GM12801 (cell line): ENCODE results near the gene METRN.

Source experiments
- CTCF ChIP-seq: IDR thresholded peaks from one replicate; pipeline ENCODE4 v1.5.1; 2011; ENCODE audit warnings: control low read depth; ENCODE audit not compliant: insufficient read length; ENCODE audit errors: extremely low read depth

Gene METRN

DNA sequence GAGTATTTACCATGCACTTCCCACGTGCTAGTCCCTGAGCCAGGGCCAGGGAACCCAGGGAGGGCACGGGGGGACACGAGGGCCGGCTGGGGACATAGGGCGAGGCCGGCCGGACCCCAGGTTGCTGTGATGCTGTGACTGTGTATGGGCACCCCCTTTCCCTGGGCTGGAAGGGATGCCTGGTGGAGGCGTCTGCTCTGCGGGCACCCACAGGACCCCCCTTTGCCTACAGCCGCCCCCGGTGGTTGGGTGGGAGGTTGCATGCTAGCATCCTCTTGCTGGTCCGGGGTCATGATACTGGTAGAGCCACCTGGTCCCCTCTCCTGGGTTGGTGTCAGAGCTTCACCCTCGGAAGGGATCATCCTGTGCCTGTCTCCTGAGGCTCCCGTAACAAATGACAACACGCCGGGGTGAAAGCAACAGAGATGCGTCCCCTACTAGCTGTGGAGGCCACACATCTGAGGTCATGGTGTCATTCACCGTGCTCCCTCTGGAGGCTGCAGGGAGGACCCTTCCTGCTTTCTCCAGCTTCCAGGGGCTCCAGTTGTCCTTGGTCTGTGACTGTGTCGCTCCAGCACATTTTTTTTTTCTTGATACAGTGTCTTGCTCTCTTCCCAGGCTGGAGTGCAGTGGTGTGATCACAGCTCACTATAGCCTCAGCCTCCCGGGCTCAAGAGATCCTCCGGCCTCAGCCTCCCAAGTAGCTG, 29.0 kb downstream of the METRN start:
- no peak for TF ChIP-seq CTCF

DNA sequence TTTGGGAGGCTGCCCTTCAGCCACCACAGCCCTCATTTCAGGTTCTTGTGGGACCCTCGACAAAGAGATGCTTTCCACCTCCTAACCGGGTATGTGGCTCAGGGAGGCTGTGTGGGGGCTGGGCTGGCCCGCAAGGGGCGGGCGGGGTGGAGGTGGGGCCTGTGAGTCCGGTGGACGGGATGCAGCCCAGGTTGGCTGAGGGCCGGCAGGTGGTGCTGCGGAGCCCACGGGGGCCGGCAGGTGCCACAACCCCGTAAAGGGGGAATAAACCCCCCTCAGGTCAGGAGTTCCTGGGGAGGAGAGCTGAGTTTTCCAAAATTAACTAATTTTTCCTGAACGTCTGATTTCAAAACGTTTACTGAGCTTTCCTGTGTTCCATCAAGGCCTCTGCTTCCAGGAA, 30.8 kb downstream of the METRN start:
- TF ChIP-seq CTCF = no peak

GRCh38 chr16:746637-747036, 31.7 kb downstream of the METRN start:
- no peak for TF ChIP-seq CTCF

DNA sequence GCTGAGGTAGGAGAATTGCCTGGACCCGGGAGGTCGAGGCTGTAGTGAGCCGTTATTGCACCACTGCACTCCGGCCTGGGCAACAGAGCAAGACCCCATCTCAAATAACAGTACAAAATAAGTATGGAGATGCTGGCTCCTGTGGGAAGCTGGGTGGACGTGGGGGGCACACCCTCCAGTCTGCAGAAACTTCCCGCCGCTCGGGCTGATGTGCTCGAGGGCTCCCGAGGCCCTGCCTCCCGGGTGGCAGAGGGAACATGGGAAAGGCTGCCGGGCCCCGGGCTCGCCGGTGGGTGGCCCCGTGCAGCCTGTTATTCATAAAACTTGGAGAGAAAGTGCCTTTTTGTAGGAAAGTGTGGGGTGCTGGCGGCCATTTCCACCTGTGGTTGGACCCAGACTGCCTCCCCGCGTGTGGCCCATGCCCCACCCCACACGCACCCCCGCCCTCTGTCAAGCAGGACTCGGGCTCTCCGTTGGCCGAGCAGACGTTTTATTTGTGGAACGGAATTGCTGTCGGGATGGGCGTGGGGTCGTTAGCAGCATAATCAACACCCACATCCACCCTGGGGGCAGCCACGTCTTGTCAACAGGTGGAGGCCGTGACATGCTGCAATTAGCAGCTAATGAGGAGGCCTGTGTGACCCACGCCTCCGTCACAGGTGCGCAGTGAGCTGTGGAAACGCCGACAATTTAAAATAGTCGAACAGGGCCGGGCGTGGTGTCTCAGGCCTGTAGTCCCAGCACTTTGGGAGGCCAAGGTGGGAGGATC, 33.2 kb downstream of the METRN start:
- no peak for TF ChIP-seq CTCF

- no peak for TF ChIP-seq CTCF
Measured at GRCh38 chr16:749010-749409, 34.1 kb downstream of the METRN start.

DNA sequence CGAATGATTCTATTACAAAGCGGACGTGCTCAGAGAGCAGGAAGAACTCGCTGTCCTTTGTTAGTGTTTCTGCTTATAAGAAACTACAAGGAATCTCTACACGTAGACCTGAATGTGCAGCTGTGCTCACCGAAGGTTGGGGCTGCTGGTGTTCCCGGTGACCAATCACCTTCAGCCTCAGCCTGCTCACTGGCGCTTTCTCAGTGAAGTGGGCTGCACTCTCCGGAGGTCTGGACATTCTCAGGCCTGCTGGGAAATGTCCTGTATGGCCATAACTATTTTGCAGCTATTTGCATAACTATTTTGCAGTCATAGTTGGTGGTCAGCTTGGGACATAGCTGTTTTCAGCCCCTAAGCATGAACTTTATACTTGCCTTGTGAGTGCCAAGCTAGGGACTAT, 35.6 kb downstream of the METRN start:
- no peak for TF ChIP-seq CTCF

DNA sequence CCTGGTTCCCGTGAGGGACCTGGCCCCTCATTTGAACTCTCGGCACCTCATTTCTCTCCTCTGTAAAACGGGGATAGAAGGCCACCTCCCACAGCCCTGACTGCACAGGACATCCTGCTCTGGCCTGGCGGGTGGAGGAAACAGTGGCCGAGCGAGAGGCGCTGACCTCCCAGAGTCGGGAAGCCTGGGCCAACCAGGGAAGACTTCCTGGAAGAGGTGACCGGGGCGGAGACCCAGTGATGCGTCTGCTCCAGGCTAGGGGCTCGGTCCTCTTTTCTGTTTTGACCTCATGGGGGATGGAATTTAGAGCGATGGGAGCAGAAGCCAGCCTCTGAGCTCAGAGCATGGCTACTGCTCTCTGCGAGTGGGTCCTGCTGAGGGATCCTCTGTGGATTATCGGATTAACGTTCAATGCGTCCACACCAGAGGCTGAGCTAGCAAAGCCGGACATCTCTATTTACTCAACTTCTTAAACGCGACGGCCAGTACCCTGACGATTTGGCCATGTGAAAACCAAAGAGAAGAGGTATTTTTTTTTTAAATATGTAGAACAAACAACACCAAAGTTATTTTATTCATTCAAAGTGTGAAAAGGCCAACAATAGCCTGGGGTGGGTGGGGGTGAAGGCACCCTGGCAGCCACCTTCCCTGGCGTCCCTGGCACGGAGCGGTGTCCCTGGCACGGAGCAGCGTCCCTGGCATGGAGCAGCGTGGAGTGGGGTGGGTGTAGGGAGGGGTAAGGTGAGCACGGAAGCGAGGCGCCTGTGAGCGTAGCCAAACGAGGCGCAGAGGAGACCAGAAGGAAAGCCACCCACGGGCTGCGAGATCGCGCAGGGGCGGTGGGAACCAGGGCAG, 36.5 kb downstream of the METRN start:
- no peak for TF ChIP-seq CTCF
